AG04449 (cell line): Measurements from ENCODE around the gene MAP4.

Experiments used
- CTCF ChIA-PET: fragments of 350-600 bp; formaldehyde crosslinking; extraction: SDS; loops from one replicate; lab custom pipeline; 2021; ENCODE audit warnings: antibody characterized with exemption; lab: Yijun Ruan, JAX
- POLR2A ChIA-PET: fragments of 400-600, 350-600 bp; formaldehyde crosslinking; extraction: SDS; loops from one replicate; lab custom pipeline; 2020; ENCODE audit warnings: antibody characterized with exemption, inconsistent platforms; lab: Yijun Ruan, JAX
- DNase-seq: peaks from one replicate; pipeline ENCODE4 v3.0.0-alpha.2; 2010; ENCODE audit warnings: low read depth, low spot score
- H3K4me3 ChIP-seq: 2 replicates; pipeline ENCODE4 v1.5.1; 2011; ENCODE audit warnings: low read depth, mild to moderate bottlenecking, control low read depth, low read length
- TF ChIP-seq, protein P1 (sequence below): IDR thresholded peaks from one replicate; pipeline ENCODE4 v1.5.1; 2011; ENCODE audit warnings: mild to moderate bottlenecking, moderate library complexity, low read length, control low read depth, inconsistent platforms; ENCODE audit not compliant: insufficient read depth; ENCODE audit errors: missing control alignments

Gene MAP4

GRCh38 chr3:47857151-47857550, 159.1 kb downstream of the MAP4 start:
- ChIA-PET POLR2A (no interaction called here), CTCF (interaction anchor here (1.1 kb wide), 1 partner anchor 294 kb away, joined by 3 read pairs; no protein-coding TSS in a partner anchor)
- H3K4me3 ChIP-seq, result no peak overlapping the region
- TF ChIP-seq, protein P1, sequence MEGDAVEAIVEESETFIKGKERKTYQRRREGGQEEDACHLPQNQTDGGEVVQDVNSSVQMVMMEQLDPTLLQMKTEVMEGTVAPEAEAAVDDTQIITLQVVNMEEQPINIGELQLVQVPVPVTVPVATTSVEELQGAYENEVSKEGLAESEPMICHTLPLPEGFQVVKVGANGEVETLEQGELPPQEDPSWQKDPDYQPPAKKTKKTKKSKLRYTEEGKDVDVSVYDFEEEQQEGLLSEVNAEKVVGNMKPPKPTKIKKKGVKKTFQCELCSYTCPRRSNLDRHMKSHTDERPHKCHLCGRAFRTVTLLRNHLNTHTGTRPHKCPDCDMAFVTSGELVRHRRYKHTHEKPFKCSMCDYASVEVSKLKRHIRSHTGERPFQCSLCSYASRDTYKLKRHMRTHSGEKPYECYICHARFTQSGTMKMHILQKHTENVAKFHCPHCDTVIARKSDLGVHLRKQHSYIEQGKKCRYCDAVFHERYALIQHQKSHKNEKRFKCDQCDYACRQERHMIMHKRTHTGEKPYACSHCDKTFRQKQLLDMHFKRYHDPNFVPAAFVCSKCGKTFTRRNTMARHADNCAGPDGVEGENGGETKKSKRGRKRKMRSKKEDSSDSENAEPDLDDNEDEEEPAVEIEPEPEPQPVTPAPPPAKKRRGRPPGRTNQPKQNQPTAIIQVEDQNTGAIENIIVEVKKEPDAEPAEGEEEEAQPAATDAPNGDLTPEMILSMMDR, result no peak
- no peak for DNase-seq

DNA sequence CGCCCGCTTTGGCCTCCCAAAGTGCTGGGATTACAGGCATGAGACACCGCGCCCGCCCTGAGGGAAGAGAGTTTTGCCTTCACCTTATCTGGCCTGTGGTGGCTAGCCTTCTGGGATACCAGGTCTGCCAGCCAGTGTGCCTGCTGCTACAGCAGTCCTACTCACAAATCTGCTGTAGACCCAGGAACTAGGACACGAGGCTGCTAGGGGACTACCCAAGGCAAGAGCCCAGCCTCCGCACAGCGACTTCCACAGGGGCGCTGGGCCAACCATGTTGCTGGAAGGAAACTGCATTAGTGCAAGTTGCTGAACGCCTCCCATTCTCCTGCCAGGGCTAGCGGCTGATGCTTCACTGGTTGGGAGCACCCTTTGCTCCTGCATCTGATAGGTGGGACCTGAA, 159.5 kb downstream of the MAP4 start:
- CTCF ChIA-PET, result interaction anchor here (1.1 kb wide), 1 partner anchor 294 kb away, joined by 3 read pairs; no protein-coding TSS in a partner anchor
- no peak overlapping the region for H3K4me3 ChIP-seq

DNA sequence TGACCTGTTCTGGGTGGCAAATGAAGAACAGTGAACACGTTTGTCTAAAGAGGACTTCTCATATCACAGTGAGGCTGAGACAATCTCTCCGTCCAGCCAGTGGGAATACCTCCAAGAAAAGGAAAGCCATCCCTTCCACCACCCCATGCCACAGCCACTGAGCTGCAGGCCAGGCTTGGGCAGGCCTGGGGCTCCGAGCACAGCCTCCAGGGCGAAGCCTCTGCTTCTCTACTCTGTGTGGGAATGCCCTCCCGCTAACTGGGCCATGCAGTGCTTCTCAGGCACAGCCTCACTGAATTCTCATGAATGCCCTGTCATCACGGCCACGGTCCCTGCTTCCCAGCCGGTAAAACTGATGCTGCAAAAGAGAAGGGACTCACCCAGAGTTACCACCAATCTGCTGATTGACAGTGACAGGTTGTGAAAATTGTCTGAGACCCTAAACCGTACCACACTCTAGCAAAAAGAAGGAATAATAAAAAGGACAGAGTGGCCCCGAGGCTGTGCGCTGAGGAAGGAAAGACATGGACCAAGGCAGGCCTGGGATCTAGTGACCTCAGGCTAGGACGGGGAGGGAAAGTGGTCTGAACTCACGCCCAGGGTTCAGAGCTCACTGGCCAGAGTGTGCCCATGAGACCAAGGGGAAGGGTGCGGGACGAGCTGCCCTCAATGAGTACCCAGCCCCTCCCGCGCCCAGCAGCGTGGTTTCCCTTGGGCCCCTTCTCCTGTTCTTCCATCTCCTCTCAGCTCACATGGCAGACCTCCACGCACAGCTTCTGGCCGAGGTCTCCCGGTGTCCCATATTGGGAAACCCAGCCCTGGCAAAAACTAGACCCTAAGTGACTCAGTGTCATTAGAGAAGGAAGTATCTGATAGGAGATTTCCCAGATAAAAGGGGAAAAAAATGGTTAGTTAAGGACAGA, 160.5 kb downstream of the MAP4 start:
- POLR2A ChIA-PET, result no interaction called here
- CTCF ChIA-PET, result interaction anchor here (1.0 kb wide), 1 partner anchor 296 kb away, joined by 3 read pairs; no protein-coding TSS in a partner anchor
- TF ChIP-seq, protein P1, result no peak
- DNase-seq, result no peak
- H3K4me3 ChIP-seq, result no peak overlapping the region

More for the DNA sequence above, 159.5 kb downstream of the MAP4 start:
- POLR2A ChIA-PET, result no interaction called here
- DNase-seq, result no peak
- TF ChIP-seq, protein P1, result no peak

DNA sequence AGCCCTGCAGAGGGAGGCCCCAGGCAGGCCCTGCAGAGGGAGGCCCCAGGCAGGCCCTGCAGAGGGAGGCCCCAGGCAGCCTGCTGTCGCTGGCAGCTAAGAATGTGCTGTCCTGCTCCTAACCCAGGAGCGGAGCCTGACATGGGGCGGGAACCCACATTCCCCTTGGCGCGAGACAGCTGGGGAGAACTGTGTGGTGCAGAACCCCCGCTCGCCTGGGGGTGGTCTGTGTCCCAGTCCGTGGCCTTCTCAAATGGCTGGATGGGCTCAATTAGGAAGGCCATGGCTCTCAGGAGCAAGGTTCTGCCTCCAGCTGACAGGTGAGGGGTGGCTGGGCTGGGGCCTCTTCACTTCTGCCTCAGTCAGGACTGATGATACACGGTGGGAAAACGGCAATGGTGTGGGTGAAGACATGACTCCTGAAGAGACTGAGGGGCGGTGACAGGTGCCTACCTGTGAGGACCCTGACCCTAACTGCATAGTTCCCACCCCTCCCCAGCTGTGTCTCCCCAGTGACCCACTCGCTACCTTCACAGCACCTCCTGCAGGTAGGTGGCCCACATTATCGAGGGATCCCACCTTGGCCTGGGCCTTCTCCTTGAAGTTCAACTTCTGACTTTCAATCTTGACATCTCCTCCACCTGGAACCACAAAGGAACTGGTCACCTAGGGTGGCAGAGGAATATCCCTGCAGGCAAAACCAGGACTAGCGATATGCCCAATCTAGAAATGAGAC, 161.3 kb downstream of the MAP4 start:
- CTCF ChIA-PET, result interaction anchor here (6.5 kb wide), 1 partner anchor 302 kb away, joined by 27 read pairs; no protein-coding TSS in a partner anchor
- H3K4me3 ChIP-seq, result no peak overlapping the region
- DNase-seq, result no peak
- POLR2A ChIA-PET, result no interaction called here
- TF ChIP-seq, protein P1, result no peak

DNA sequence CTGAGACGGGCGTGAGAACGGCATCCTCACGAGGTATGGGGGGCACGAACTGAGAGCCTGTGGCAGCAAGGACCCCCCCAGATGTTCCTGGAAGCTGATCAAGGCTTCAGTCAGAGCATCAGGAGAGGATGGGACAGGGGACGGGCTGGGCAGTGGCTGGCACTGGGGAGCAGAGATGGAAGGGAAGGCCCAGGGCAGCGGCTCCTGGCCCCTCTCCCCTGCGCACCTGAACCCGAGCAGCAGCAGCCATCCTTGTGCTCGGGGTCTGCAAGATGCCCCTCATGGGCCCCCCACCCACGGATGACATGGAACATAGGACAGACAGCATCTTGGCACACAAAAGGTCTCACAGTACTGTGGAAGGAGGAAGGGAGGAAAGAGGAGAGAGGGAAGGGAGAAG, 161.9 kb downstream of the MAP4 start:
- TF ChIP-seq, protein P1, result no peak
- CTCF ChIA-PET, result interaction anchor here (6.5 kb wide), 1 partner anchor 303 kb away, joined by 27 read pairs; no protein-coding TSS in a partner anchor
- POLR2A ChIA-PET, result no interaction called here

More for the DNA sequence above, 161.9 kb downstream of the MAP4 start:
- no peak for DNase-seq
- H3K4me3 ChIP-seq, result no peak overlapping the region
